Fibroblast of pulmonary artery (primary cell): Measurements from ENCODE around the gene MACROD2.

Experiments used
- DNase-seq: peaks from one replicate; pipeline ENCODE4 v3.0.0-alpha.2; 2010; ENCODE audit warnings: low read depth
- H3K4me3 ChIP-seq: replicated peaks from 2 replicates; pipeline ENCODE4 v1.5.1; 2011; ENCODE audit warnings: low read depth, mild to moderate bottlenecking, control low read depth, low read length, moderate library complexity
- TF ChIP-seq, protein P1 (sequence below): IDR thresholded peaks from 2 replicates; pipeline ENCODE4 v1.5.1; 2011; ENCODE audit warnings: mild to moderate bottlenecking, control low read depth, low read length, inconsistent platforms; ENCODE audit errors: missing control alignments

The MACROD2 gene

GRCh38 chr20:16066571-16066970 lies 2071.3 kb downstream of the MACROD2 start:
- TF ChIP-seq, protein P1, sequence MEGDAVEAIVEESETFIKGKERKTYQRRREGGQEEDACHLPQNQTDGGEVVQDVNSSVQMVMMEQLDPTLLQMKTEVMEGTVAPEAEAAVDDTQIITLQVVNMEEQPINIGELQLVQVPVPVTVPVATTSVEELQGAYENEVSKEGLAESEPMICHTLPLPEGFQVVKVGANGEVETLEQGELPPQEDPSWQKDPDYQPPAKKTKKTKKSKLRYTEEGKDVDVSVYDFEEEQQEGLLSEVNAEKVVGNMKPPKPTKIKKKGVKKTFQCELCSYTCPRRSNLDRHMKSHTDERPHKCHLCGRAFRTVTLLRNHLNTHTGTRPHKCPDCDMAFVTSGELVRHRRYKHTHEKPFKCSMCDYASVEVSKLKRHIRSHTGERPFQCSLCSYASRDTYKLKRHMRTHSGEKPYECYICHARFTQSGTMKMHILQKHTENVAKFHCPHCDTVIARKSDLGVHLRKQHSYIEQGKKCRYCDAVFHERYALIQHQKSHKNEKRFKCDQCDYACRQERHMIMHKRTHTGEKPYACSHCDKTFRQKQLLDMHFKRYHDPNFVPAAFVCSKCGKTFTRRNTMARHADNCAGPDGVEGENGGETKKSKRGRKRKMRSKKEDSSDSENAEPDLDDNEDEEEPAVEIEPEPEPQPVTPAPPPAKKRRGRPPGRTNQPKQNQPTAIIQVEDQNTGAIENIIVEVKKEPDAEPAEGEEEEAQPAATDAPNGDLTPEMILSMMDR = no peak
- H3K4me3 ChIP-seq = no peak overlapping the region
- no peak for DNase-seq

- H3K4me3 ChIP-seq = no peak overlapping the region
- TF ChIP-seq, protein P1 = no peak
- no peak for DNase-seq
These were observed 2074.2 kb downstream of the MACROD2 start for GRCh38 chr20:16069389-16070010.

GRCh38 chr20:16072220-16072619 lies 2076.9 kb downstream of the MACROD2 start:
- TF ChIP-seq, protein P1 = no peak
- H3K4me3 ChIP-seq = no peak overlapping the region
- no peak for DNase-seq

DNA sequence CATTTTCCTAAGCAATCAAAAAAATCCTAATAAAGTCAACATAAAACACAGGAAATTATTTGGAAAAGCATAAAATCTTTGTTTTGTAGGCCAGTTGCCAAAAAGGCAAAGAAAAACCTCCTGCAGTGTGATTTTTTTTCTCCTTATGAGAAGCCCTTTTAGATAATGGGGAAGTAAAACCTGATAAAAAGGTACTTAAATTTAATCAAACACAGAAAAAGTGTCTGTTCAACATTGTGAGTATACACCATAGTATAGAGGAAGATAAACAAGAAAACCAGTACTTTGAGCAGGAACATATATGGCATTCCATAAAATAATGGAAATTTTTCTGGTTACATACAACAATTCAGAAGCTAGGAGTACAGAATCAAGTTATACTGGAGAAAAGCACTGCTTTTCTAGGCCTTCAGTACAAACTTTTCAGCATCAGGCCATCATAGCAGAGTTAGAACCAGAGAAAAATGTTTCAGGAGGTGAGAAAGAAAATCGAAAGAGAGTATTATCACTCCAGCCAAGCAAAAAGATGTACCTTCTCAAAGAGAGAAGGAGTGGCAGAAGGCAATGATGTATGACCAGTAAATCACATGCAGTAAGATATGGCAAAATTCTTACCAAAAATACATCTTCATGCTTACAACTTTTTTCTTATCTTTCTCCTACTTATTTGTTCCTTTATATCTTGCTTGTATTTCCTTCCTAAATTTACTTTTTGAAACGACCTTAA lies 2083.0 kb downstream of the MACROD2 start:
- no peak overlapping the region for H3K4me3 ChIP-seq
- TF ChIP-seq, protein P1 = no peak
- no peak for DNase-seq

DNA sequence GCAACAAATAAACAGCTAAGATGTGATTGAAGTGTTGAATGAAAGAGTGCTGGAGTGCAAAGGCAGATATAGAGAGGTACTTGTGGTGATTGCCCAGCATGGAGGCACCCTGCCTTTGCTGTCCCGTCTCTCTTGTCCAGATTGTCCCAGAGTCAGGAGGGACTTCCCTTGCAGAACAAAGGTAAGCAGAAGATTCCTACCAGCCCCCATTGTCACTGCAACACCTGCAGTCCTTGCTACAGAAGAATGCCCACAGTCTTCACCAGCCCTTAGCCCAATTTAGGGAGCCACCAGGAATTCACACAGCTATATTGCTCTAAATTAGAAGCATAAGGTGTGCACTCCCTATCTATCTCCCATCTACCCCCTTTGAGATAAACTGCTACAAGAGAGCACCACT lies 2086.1 kb downstream of the MACROD2 start:
- no peak overlapping the region for H3K4me3 ChIP-seq
- no peak for DNase-seq
- TF ChIP-seq, protein P1 = no peak

DNA sequence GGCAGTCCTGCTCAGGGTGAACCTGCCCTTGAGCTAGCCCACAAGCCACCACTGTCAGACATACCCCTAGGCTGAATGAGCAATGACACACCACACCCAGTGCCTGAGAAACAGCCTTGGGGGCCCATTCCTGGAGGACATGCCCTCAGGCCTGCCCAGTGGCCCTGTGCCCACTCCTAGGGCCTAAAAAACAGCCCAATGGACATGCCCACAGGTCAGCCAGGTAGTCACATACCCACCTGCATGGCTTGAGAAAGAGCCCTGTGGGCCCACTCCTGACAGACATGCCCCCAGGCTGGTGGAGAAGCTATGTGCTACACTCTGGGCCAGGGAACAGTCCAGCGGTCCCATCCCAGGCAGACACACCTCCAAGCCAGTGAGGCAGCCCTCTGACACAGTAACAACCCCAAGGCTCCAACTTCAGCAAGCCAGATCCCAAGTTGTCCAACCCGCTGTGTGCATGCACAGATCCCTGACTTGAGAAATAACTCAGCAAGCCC lies 2086.8 kb downstream of the MACROD2 start:
- TF ChIP-seq, protein P1 = no peak
- H3K4me3 ChIP-seq = no peak overlapping the region
- no peak for DNase-seq
